Measurements from ENCODE around the gene DMRTB1.
"Not testable (repeated sequence)": the region's sequence is repeated elsewhere in the genome, so short reads cannot be mapped to it uniquely, and the experiment has no call there.

DMRTB1 gene

GRCh38 chr1:53459321-53460175 is at the start of gene DMRTB1:
TSS of gene DMRTB1 (plus strand) at chr1:53459399. CDS start at chr1:53459454, 55 bp downstream.
- DNase-seq: no peak

GRCh38 chr1:53409695-53410094 is 49.5 kb upstream of the DMRTB1 start:
- no peak for DNase-seq

- no peak for DNase-seq
Measured at GRCh38 chr1:53410100-53410541, 49.1 kb upstream of the DMRTB1 start.

- no peak for DNase-seq
Measured at GRCh38 chr1:53410701-53411100, 48.5 kb upstream of the DMRTB1 start.

GRCh38 chr1:53411541-53412152 is 47.6 kb upstream of the DMRTB1 start:
- DNase-seq: no peak

GRCh38 chr1:53412285-53413174 is 46.7 kb upstream of the DMRTB1 start:
- no peak for DNase-seq

GRCh38 chr1:53413175-53414001 is 45.8 kb upstream of the DMRTB1 start:
- DNase-seq: peak in 2 of 4 experiments; percentile 23 to 24

- DNase-seq: no peak
Measured at GRCh38 chr1:53414632-53415031, 44.6 kb upstream of the DMRTB1 start.

GRCh38 chr1:53415432-53415831 is 43.8 kb upstream of the DMRTB1 start:
- DNase-seq: no peak

GRCh38 chr1:53416269-53416813 is 42.9 kb upstream of the DMRTB1 start:
- no peak for DNase-seq

GRCh38 chr1:53417074-53417511 is 42.1 kb upstream of the DMRTB1 start:
- no peak for DNase-seq

- DNase-seq: no peak
Measured at GRCh38 chr1:53419034-53419433, 40.2 kb upstream of the DMRTB1 start.

- no peak for DNase-seq
Measured at GRCh38 chr1:53420341-53420740, 38.9 kb upstream of the DMRTB1 start.

GRCh38 chr1:53421208-53421607 is 38.0 kb upstream of the DMRTB1 start:
- no peak for DNase-seq

GRCh38 chr1:53430261-53430660 is 28.9 kb upstream of the DMRTB1 start:
- no peak for DNase-seq

- DNase-seq: no peak
Measured at GRCh38 chr1:53430779-53431178, 28.4 kb upstream of the DMRTB1 start.

GRCh38 chr1:53431244-53431643 is 28.0 kb upstream of the DMRTB1 start:
- no peak for DNase-seq

GRCh38 chr1:53431805-53432565 is 27.2 kb upstream of the DMRTB1 start:
- no peak for DNase-seq

- no peak for DNase-seq
Measured at GRCh38 chr1:53432611-53433010, 26.6 kb upstream of the DMRTB1 start.

- DNase-seq: not testable (repeated sequence)
Measured at GRCh38 chr1:53434405-53435007, 24.7 kb upstream of the DMRTB1 start.

GRCh38 chr1:53435151-53435550 is 24.0 kb upstream of the DMRTB1 start:
- no peak for DNase-seq

Data from activated naive CD4-positive, alpha-beta T cell (primary cell).